Endothelial cell (in vitro differentiated cells): ENCODE results near the gene SKIC8. TPM values are rescaled to one million over a fixed set of nuclear protein-coding genes. Genes with fewer than 3 reads are reported as not detected.

Experiments used
- DNase-seq: peaks from one replicate; pipeline ENCODE4 v3.0.0; 2021; ENCODE audit warnings: low spot score
- H3K27ac Mint-ChIP-seq: one replicate; pipeline ENCODE4 v1.8.0; 2021; ENCODE audit warnings: mixed read lengths, inconsistent platforms; ENCODE audit not compliant: unreplicated experiment
- H3K27me3 Mint-ChIP-seq: one replicate; pipeline ENCODE4 v1.8.0; 2021; ENCODE audit warnings: mild to moderate bottlenecking, moderate library complexity, mixed read lengths, inconsistent platforms; ENCODE audit not compliant: unreplicated experiment
- H3K36me3 Mint-ChIP-seq: one replicate; pipeline ENCODE4 v1.8.0; 2021; ENCODE audit warnings: mild to moderate bottlenecking, low read depth, mixed read lengths, inconsistent platforms; ENCODE audit not compliant: unreplicated experiment
- H3K4me1 Mint-ChIP-seq: one replicate; pipeline ENCODE4 v1.8.0; 2021; ENCODE audit warnings: mild to moderate bottlenecking, mixed read lengths, inconsistent platforms; ENCODE audit not compliant: unreplicated experiment
- H3K4me3 Mint-ChIP-seq: one replicate; pipeline ENCODE4 v1.8.0; 2021; ENCODE audit warnings: mild to moderate bottlenecking, mixed read lengths, inconsistent platforms; ENCODE audit not compliant: unreplicated experiment
- H3K9me3 Mint-ChIP-seq: one replicate; pipeline ENCODE4 v1.8.0; 2021; ENCODE audit warnings: mixed read lengths, inconsistent platforms; ENCODE audit not compliant: unreplicated experiment
- CTCF ChIP-seq: fragments of 200-600 bp; sonication (generic); IDR thresholded peaks from one replicate; pipeline ENCODE4 v1.5.0; 2021; ENCODE audit warnings: antibody characterized with exemption; ENCODE audit not compliant: unreplicated experiment
- total RNA-seq: library from RNA; stranded (reverse); fragmentation: NEBNext Ultra II Directional; extraction: Animal tissue kit (Norgen Biotek cat#: 25700); gene quantifications from one replicate; pipeline ENCODE4 v1.2.1, GENCODE V29; 2021; ENCODE audit not compliant: unreplicated experiment

Gene SKIC8
- total RNA-seq, 1 donor from 2014 or later, result 43.9 TPM

GRCh38 chr15:78264304-78265136, 34.9 kb downstream of the SKIC8 start, which contains the start of gene DNAJA4:
TSS of gene DNAJA4 (plus strand) at chr15:78264562. CDS start at chr15:78264764, 202 bp downstream.
- peak; percentile 51 for DNase-seq
- Mint-ChIP-seq H3K27ac (no peak within 1 kb of the TSS), H3K36me3 (no peaks in the 10 kb centered on the region), H3K4me3 (no peak within 1 kb of the TSS), H3K4me1 (peaks cover 2% of the 10 kb centered on the region), H3K9me3 (no peaks in the 10 kb centered on the region), H3K27me3 (peaks cover 5% of the 10 kb centered on the region)
- no peak for TF ChIP-seq CTCF

- Mint-ChIP-seq H3K4me3 (no peak overlapping the region), H3K27me3 (peaks cover 5% of the 10 kb centered on the region)
These were observed 35.5 kb downstream of the SKIC8 start for GRCh38 chr15:78263907-78264303.

GRCh38 chr15:78263351-78263781, 36.0 kb downstream of the SKIC8 start:
- peaks cover 5% of the 10 kb centered on the region for H3K27me3 Mint-ChIP-seq

More at GRCh38 chr15:78263907-78264303, 35.5 kb downstream of the SKIC8 start:
- no peak for DNase-seq
- H3K9me3 Mint-ChIP-seq, result no peaks in the 10 kb centered on the region
- TF ChIP-seq CTCF, result no peak
- H3K36me3 Mint-ChIP-seq, result no peaks in the 10 kb centered on the region
- peaks cover 2% of the 10 kb centered on the region for H3K4me1 Mint-ChIP-seq
- no peak overlapping the region for H3K27ac Mint-ChIP-seq

GRCh38 chr15:78261062-78261461, 38.3 kb downstream of the SKIC8 start:
- Mint-ChIP-seq H3K4me1 (peaks cover 2% of the 10 kb centered on the region), H3K4me3 (no peak overlapping the region), H3K36me3 (no peaks in the 10 kb centered on the region), H3K27ac (no peak overlapping the region), H3K27me3 (peaks cover 5% of the 10 kb centered on the region), H3K9me3 (no peaks in the 10 kb centered on the region)
- DNase-seq, result no peak
- no peak for TF ChIP-seq CTCF

More at GRCh38 chr15:78263351-78263781, 36.0 kb downstream of the SKIC8 start:
- no peak overlapping the region for H3K4me3 Mint-ChIP-seq
- TF ChIP-seq CTCF, result no peak
- DNase-seq, result no peak
- H3K27ac Mint-ChIP-seq, result no peak overlapping the region
- H3K9me3 Mint-ChIP-seq, result no peaks in the 10 kb centered on the region
- H3K4me1 Mint-ChIP-seq, result peaks cover 2% of the 10 kb centered on the region
- H3K36me3 Mint-ChIP-seq, result no peaks in the 10 kb centered on the region

- DNase-seq, result no peak
- Mint-ChIP-seq H3K9me3 (no peaks in the 10 kb centered on the region), H3K36me3 (no peaks in the 10 kb centered on the region), H3K4me3 (no peak overlapping the region), H3K27ac (no peak overlapping the region), H3K4me1 (peaks cover 2% of the 10 kb centered on the region), H3K27me3 (peaks cover 5% of the 10 kb centered on the region)
- no peak for TF ChIP-seq CTCF
These were observed 38.9 kb downstream of the SKIC8 start for GRCh38 chr15:78260489-78260888.
